SU-DHL-6 (cell line): Measurements from ENCODE around the gene SCFD2.

Source experiments
- H2AFZ ChIP-seq: fragments of 200-600 bp; sonication (generic); 2 replicates; pipeline ENCODE4 v1.6.1; 2014; ENCODE audit warnings: low read depth, mild to moderate bottlenecking, moderate library complexity, mixed read lengths, antibody characterized with exemption, low read length; ENCODE audit not compliant: severe bottlenecking
- H3F3A ChIP-seq: fragments of 200-600 bp; shearing (Covaris generic); 2 replicates; pipeline ENCODE4 v1.6.0; 2016; ENCODE audit warnings: antibody characterized with exemption, mild to moderate bottlenecking; ENCODE audit not compliant: insufficient read depth
- H3K27ac ChIP-seq: fragments of 200-600 bp; sonication (generic); 2 replicates; pipeline ENCODE4 v1.5.1; 2016; ENCODE audit warnings: low read depth, mild to moderate bottlenecking, low read length, moderate library complexity, mixed read lengths
- H3K27me3 ChIP-seq: fragments of 200-600 bp; sonication (generic), shearing (Covaris generic); 2 replicates; pipeline ENCODE4 v1.6.0; 2014; ENCODE audit warnings: mild to moderate bottlenecking, low read length
- H3K36me3 ChIP-seq: fragments of 200-600 bp; sonication (generic); 2 replicates; pipeline ENCODE4 v1.6.1; 2014; ENCODE audit warnings: mild to moderate bottlenecking, low read length, mixed read lengths
- H3K4me2 ChIP-seq: fragments of 300-600, 200-600 bp; shearing (Covaris generic), sonication (generic); 2 replicates; pipeline ENCODE4 v1.6.0; 2014; ENCODE audit warnings: low read length, low read depth, mild to moderate bottlenecking; ENCODE audit not compliant: poor library complexity, severe bottlenecking
- H3K4me3 ChIP-seq: fragments of 200-600 bp; sonication (generic); 2 replicates; pipeline ENCODE4 v1.5.1; 2014; ENCODE audit warnings: antibody characterized with exemption, low read length, mild to moderate bottlenecking, mixed read lengths; ENCODE audit not compliant: insufficient read depth, poor library complexity, severe bottlenecking
- H3K79me2 ChIP-seq: fragments of 200-600 bp; sonication (generic); 2 replicates; pipeline ENCODE4 v1.6.1; 2014; ENCODE audit warnings: mild to moderate bottlenecking, low read length, moderate library complexity; ENCODE audit not compliant: insufficient read depth
- H3K9ac ChIP-seq: fragments of 200-600 bp; sonication (generic); 2 replicates; pipeline ENCODE4 v1.7.0; 2014; ENCODE audit warnings: mild to moderate bottlenecking, low read length
- H3K9me2 ChIP-seq: fragments of 200-600 bp; sonication (generic); replicated peaks from 2 replicates; pipeline ENCODE4 v1.6.1; 2014; ENCODE audit warnings: low read length; ENCODE audit not compliant: insufficient read depth
- H3K9me3 ChIP-seq: fragments of 200-600 bp; sonication (generic); 2 replicates; pipeline ENCODE4 v1.6.1; 2014; ENCODE audit warnings: low read length, mixed read lengths; ENCODE audit not compliant: insufficient read depth
- H4K20me1 ChIP-seq: fragments of 200-600 bp; sonication (generic); 2 replicates; pipeline ENCODE4 v1.6.1; 2014; ENCODE audit warnings: low read depth, mild to moderate bottlenecking, antibody characterized with exemption, low read length, moderate library complexity, mixed read lengths
- EZH2phosphoT487 ChIP-seq: fragments of 200-600 bp; sonication (generic), shearing (Covaris generic); conservative IDR thresholded peaks from 2 replicates; pipeline ENCODE4 v1.6.1; 2018; ENCODE audit warnings: mild to moderate bottlenecking, antibody characterized with exemption, low read length, moderate library complexity, mixed read lengths
- TF ChIP-seq, protein P1 (sequence below): fragments of 200-600 bp; sonication (generic); IDR thresholded peaks from one replicate; pipeline ENCODE4 v1.5.1; 2017; ENCODE audit warnings: antibody characterized with exemption, mild to moderate bottlenecking, low read length, moderate library complexity; ENCODE audit not compliant: insufficient read depth, poor library complexity, severe bottlenecking

The SCFD2 gene

DNA sequence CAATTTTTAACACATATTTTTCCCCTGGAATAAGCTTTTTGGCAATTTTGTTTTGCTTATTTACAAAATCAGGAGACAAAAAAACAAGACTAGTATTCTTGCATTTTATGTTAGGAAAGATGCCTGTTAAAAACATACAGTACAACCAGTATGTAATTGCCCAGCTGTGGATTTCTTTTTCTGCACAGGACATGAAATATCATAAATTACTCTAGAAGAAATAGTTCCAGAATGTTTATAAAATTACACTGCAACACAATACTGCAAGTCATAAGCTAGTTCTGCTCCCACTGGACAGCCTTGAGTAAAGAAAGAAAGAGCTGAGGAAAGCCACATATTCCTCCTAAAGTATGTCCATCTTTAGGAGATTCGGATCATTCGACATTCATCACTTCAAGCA lies 133.5 kb downstream of the SCFD2 start:
- no peak overlapping the region for H3K27ac ChIP-seq
- no peaks in the 10 kb centered on the region for H3K9me3 ChIP-seq
- no peaks in the 10 kb centered on the region for H4K20me1 ChIP-seq
- no peaks in the 10 kb centered on the region for H3K36me3 ChIP-seq
- no peak overlapping the region for H3K4me2 ChIP-seq
- H3K4me3 ChIP-seq: no peak overlapping the region
- no peaks in the 10 kb centered on the region for H3K27me3 ChIP-seq
- H3K79me2 ChIP-seq: no peaks in the 10 kb centered on the region
- no peaks in the 10 kb centered on the region for H3F3A ChIP-seq
- TF ChIP-seq, protein P1, sequence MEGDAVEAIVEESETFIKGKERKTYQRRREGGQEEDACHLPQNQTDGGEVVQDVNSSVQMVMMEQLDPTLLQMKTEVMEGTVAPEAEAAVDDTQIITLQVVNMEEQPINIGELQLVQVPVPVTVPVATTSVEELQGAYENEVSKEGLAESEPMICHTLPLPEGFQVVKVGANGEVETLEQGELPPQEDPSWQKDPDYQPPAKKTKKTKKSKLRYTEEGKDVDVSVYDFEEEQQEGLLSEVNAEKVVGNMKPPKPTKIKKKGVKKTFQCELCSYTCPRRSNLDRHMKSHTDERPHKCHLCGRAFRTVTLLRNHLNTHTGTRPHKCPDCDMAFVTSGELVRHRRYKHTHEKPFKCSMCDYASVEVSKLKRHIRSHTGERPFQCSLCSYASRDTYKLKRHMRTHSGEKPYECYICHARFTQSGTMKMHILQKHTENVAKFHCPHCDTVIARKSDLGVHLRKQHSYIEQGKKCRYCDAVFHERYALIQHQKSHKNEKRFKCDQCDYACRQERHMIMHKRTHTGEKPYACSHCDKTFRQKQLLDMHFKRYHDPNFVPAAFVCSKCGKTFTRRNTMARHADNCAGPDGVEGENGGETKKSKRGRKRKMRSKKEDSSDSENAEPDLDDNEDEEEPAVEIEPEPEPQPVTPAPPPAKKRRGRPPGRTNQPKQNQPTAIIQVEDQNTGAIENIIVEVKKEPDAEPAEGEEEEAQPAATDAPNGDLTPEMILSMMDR: no peak
- no peak for TF ChIP-seq EZH2phosphoT487
- no peak overlapping the region for H3K9ac ChIP-seq
- no peaks in the 10 kb centered on the region for H3K9me2 ChIP-seq
- no peak overlapping the region for H2AFZ ChIP-seq

GRCh38 chr4:53228036-53228435 lies 137.8 kb downstream of the SCFD2 start:
- H3K9ac ChIP-seq: no peak overlapping the region
- no peaks in the 10 kb centered on the region for H3K9me2 ChIP-seq
- no peaks in the 10 kb centered on the region for H3K9me3 ChIP-seq
- no peaks in the 10 kb centered on the region for H4K20me1 ChIP-seq
- H2AFZ ChIP-seq: no peak overlapping the region
- H3K27me3 ChIP-seq: no peaks in the 10 kb centered on the region
- H3K36me3 ChIP-seq: no peaks in the 10 kb centered on the region
- TF ChIP-seq, protein P1: no peak
- TF ChIP-seq EZH2phosphoT487: no peak
- no peak overlapping the region for H3K27ac ChIP-seq
- H3K79me2 ChIP-seq: no peaks in the 10 kb centered on the region
- H3K4me3 ChIP-seq: no peak overlapping the region
- H3K4me2 ChIP-seq: no peak overlapping the region
- no peaks in the 10 kb centered on the region for H3F3A ChIP-seq

DNA sequence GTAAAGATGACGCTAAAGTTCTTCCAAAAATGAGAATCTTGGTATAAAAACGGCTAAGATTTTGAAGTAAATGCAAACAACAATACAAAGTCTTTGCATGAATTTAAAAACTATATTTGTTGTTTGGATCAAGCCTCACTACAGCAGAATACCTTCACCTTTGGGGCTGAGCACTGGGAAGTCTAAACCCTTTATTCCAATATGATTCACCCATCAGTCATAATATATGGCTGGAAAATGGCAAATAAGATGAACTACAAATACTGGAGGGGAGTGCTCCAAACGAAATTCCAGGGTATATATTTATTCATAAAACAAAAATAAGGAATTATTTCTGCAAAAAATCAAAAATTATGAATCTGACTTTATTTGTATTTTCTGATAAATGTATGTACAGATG lies 138.4 kb downstream of the SCFD2 start:
- Histone ChIP-seq H3K9me3 (no peaks in the 10 kb centered on the region), H3K4me3 (no peak overlapping the region), H3K27ac (no peak overlapping the region), H3K36me3 (no peaks in the 10 kb centered on the region), H2AFZ (no peak overlapping the region), H3K4me2 (no peak overlapping the region), H3K27me3 (no peaks in the 10 kb centered on the region), H3K9ac (no peak overlapping the region), H4K20me1 (no peaks in the 10 kb centered on the region), H3F3A (no peaks in the 10 kb centered on the region), H3K79me2 (no peaks in the 10 kb centered on the region), H3K9me2 (no peaks in the 10 kb centered on the region)
- TF ChIP-seq, protein P1: no peak
- TF ChIP-seq EZH2phosphoT487: no peak
